GOT3 (cell line): ENCODE measurements around the gene TPD52L2.

ENCODE experiments used
- DNase-seq: peaks from one replicate; lab custom pipeline; 2025; ENCODE audit warnings: mixed read lengths; lab: John Stamatoyannopoulos, UW

TPD52L2 gene

DNA sequence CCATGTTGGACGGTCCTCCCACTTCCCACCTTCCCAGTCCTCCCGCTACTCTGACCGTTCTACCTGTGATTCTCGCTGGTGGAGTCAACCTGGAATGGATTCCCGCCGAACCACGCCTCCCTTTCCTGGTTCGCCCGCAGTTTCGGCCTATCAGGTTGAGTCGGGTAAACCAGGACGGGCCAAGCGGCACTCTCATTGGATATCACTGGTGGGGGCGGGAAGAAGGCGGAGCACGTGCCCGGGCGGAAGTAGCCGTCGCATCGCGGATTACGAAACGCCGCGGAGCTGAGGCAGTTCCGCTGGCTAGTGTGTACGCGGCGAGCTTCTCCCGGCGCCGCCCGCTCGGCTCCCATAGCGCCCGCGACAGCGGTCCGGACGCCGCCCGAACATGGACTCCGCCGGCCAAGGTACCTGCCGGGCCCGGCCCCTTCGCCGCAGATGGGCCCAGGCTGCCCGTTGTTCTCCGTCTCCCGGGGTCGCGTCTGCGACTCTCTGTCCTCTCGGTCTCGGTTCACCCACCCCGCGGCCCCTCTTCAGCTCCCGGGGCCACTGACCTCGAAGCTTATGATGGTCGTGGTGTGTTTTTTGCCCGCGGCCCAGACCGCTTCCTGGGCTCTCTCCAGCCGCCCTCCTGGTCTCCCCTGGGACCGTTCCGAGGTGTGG lies at the start of gene TPD52L2:
TPD52L2 (plus strand) TSS at position 293 of the 663 bp plus-strand sequence; CDS start at position 389, 96 bp downstream.
- DNase-seq = peak; percentile 96

DNA sequence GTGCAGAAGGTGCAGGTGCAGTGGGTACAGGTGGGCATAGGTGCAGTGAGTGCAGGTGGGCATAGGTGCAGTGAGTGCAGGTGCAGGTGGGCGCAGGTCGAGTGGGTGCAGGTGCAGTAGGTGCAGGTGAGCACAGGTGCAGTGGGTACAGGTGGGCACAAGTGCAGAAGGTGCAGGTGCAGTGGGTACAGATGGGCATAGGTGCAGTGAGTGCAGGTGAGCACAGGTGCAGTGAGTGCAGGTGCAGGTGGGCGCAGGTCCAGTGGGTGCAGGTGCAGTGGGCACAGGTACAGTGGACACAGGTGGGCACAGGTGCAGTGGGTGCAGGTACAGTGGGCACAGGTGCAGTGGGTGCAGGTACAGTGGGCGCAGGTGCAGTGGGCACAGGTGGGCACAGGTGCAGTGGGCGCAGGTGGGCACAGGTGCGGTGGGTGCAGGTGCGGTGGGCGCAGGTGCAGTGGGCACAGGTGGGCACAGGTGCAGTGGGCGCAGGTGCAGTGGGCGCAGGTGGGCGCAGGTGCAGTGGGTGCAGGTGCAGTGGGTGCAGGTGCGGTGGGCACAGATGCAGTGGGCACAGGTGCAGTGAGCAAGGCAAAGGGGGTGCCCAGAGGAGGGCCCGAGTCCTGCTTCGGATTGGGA lies 49.3 kb upstream of the TPD52L2 start:
- DNase-seq = no peak

- DNase-seq = no peak
Measured at GRCh38 chr20:63819224-63819921, 45.7 kb upstream of the TPD52L2 start.

GRCh38 chr20:63821811-63822210 lies 43.3 kb upstream of the TPD52L2 start:
- no peak for DNase-seq

- no peak for DNase-seq
Measured at GRCh38 chr20:63822276-63822696, 42.8 kb upstream of the TPD52L2 start.

DNA sequence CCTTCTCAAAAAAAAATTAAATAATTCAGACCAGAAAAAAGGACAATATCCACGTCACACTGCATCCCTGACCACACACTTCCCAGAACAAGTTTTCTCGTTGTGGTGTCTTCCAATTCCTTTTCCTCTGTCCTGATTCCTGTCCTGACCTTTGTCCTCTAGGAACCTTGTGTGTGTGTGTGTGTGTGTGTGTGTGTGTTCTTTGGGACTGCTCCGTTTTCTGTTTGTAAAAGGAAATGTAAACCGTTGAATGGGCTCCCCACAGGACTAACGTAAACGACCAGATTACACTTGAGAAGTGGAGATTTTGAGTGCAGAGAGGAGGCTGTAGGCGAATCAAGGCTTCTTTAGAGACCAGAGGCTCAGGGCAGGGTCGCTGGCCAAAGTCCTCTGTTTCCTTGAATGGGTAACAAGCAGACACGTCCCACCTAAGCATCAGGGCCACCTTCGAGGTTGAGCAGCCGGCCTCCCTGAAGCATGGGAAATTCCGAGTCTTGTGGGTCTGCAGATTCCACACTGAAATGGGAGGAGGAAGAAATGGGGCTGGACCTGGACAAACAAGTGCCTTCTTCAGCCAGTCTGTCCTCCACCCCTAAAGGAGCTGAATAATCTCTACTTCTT lies 41.3 kb upstream of the TPD52L2 start:
- DNase-seq = no peak

DNA sequence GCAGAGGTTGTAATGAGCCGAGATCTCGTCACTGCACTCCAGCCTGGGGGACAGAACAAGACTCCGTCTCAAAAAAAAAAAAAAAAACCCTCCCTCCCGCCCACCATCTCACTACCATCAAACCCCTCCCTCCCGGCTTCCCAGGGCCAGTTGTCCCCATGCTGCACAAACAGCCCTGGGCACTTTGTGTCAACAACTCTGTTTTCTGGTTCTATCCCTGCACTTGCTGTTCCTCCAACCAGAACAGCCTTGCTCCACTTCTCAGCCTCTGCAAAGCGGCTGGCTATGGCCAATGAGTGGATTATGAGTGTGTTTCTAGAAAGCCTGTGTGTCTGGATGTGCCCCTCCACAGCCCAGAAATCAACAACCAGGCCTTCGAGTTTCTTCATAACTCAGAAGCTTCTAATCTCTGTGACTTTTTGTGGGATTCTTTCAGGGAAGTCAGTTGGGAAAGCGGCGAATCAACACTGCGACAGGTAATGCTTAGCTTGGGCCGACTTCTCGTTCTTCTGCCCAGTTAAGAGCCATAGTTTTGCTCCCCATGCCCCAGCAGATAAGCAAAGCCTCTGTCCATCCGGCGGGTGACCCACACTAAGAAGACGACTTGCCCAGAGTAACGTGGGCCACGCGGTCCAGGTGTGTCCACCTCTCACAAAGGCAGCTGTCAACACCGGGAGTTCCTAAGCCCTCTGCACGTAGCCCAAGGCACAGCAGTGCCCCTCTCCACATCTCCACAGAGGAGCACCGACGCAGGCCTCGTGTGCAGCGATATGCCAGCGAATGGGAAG lies 39.5 kb upstream of the TPD52L2 start:
- no peak for DNase-seq

DNA sequence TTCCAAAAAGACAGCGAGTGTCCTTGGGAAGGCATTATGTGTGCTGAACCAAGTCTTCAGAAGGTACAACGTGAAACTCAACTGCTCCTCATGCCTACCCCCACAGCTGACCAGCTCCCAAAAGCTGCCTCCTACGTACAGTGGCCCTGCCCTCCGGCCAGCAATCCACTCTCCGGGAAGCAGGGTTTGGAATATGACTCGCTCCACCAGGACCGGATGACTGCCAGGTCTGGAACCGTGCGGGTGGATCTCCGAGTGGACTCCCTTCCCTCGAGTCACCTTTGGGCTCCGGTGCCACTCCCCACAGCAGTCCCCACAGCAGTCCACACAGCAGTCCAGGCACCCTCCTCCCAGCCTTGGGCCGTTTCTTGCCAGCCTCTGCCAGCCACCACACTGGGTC lies 38.3 kb upstream of the TPD52L2 start:
- DNase-seq = no peak

DNA sequence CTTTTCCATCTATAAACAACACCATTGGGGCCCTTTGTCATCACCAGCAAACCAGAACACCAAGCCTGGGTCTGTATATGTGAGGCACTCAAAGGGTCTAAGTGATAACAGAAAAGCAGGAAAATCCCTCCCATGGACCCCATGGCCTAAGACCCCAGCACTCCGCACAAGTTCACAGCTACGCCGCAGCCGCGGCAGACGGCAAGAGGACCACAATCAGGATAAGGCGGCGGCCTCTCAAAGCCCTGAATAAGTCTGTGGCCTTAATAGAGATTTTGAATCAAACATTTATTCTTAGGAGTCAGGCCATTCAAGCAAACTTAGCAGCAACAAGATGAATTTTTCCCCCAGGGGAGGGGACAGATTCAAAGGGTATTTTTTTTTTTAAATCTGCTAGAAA lies 36.9 kb upstream of the TPD52L2 start:
- no peak for DNase-seq

GRCh38 chr20:63828545-63828944 lies 36.5 kb upstream of the TPD52L2 start:
- no peak for DNase-seq

- no peak for DNase-seq
Measured at GRCh38 chr20:63828951-63829350, 36.1 kb upstream of the TPD52L2 start.

DNA sequence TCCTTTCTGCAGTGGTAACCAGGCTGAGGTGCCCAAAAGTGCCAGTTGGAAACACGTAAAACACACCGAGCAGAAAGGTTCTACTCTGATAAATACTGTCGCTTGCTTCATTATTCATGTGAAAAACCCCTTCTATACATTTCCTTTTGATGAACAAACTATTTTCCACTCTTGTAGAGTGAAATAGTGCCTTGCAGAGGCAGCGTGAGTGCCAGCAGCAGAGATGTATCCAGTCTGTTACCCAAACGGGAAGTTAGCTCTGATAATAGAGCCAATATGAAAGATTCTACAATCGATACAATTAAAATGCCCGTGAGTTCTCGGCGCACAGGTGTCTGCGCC lies 35.5 kb upstream of the TPD52L2 start:
- DNase-seq = no peak

- DNase-seq = no peak
Measured at GRCh38 chr20:63829945-63830835, 34.9 kb upstream of the TPD52L2 start.

GRCh38 chr20:63830841-63831588 lies 34.1 kb upstream of the TPD52L2 start, which contains the start of gene ZBTB46:
Gene ZBTB46, minus strand, starts transcription at chr20:63831264. Its CDS starts 40,507 bp downstream, at chr20:63790757.
- DNase-seq = no peak

DNA sequence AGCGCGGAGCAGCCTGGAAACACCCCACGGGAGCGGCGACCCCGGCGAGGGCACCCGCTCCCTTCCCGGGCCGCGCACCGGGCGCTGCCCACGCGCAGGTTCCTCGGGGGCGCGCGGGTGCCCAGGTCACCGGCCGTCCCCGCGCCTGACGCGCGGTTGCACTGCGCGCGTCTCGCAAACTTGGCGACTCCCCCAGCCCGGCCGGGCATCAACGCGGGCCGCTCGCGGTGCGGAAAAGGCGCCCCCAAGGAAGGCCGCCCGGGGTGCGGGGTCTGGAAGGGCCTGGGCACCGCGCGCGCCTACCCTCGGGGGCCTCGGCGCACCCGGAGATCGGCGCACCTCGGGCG lies 33.5 kb upstream of the TPD52L2 start:
- no peak for DNase-seq

GRCh38 chr20:63831993-63832686 lies 32.9 kb upstream of the TPD52L2 start:
- DNase-seq = no peak

DNA sequence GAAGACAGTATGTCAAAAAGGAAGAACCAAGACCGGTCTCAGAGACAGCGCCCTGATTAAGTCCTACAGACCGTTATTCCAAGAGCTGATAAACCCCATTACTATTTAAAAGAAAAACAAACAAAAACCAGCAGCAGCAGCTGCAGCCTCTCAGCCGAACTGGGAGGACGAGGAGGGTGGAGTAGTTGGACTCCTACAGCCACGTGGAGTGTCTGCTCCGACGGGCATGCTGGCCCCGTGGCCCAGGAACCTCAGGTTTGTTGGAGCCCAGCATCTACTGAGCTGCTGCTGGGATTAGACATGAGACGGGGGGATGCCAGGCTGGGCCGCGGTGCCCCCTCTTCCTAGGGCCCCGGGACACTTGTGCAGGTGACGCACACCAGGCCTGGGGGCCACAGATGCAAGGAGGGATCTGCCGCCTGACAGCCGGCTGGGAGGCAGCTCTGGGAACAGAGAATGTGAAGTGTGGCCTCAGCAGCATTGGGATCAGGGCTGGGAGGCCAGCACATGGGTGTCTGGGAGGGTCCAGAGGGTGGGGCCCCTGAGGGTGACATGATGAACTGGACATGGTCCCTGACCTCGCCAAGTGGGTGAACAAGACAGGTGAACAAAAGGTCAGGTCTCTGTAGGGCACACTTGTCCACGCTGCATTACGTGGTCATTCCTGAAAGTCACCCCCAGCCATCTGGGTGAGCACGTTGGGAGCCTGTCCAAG lies 31.1 kb upstream of the TPD52L2 start:
- DNase-seq = no peak

- DNase-seq = no peak
Measured at GRCh38 chr20:63834491-63834880, 30.6 kb upstream of the TPD52L2 start.
